Stimulated activated CD4-positive, alpha-beta T cell treated with anti-CD3 and anti-CD28 coated beads, Interleukin-15, amount 100 ng/mL, for 1 hour (primary cell): Measurements from ENCODE around the gene HSF4.

Experiments
- DNase-seq, 2 donors: peaks; one replicate each; pipeline ENCODE4 v3.0.0-alpha.2; 2020; ENCODE audit warnings: low read depth in 1 of 2, low spot score in 1 of 2

Gene HSF4

DNA sequence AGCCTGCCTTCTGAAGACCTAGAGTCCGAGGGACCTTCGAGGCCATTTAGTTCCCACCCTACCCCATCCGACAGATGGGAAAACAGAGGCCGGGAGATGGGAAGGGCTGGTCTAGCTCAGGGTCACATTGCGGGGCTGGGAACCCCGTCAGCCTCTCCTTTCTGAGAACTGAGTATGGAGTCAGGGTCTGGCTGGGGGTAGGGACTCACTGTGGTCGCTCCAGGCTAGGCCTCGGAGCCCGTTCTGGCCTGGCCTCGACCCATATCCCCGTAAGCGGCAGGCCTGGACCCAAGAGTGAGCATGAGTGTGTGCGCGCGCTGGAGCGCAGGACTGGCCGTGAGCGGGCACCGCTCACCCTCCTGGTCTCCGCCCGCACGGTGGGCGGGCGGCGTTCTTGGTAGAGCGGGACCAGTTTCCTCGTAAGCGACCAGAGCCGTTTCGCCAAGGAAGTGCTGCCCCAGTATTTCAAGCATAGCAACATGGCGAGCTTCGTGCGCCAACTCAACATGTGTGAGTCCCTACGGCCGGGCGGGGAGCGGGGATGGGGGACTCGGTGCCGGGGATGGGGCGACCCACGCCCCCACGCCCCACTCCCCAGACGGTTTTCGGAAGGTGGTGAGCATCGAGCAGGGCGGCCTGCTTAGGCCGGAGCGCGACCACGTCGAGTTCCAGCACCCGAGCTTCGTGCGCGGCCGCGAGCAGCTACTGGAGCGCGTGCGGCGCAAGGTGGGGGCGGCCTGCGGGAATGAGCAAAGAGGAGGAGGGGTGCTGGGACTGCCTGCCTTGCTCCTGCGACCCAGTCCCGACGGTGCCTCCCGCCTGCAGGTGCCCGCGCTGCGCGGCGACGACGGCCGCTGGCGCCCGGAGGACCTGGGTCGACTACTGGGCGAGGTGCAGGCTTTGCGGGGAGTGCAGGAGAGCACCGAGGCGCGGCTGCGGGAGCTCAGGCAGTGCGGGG is 855 bp downstream of the HSF4 start:
- no peak for DNase-seq

DNA sequence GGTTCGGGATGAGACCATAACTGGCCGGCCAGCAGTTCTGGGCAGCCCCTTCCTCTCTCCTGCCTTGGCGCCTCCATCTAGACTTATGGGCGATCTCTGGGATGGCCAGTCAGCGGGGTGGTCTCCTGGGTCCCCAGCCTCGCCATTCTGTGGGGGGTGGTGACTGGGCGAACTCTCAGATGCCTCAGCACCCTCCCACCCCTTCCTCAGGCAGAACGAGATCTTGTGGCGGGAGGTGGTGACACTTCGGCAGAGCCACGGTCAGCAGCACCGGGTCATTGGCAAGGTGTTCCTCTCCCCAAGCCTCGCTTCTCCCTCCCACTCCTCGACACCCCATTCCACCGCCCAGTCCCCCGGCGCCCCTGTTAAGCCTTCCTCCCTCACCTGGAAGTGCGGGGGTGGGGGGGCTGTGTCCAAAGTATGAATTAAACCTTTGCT is 1.6 kb downstream of the HSF4 start:
- DNase-seq = no peak

DNA sequence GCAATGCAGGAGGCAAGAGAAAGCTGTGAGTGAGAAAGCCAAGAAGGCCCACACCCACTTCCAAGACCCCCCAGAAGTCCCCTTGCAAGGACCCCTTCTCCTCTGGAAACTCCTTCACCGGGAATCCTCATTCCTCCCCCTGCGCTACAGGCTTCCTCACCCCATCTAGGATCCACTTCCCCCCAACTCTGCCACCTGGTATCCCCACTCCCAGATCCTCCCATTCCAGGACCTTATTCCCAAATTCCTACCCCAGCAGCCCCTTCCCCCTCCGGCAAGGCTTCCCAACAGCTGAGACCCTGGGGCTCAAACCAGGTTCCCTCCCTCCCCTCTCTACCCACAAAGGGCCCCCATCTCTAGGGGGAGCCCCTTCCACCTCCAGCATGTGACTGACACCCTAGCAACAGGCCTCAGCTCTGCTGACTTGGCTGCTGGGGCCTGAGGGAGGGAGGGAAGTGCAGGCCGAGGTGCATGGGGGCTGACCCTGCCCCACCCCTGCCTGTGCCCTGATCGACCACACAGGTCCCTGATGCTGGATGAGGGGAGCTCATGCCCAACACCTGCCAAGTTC is 2.1 kb downstream of the HSF4 start:
- no peak for DNase-seq

DNA sequence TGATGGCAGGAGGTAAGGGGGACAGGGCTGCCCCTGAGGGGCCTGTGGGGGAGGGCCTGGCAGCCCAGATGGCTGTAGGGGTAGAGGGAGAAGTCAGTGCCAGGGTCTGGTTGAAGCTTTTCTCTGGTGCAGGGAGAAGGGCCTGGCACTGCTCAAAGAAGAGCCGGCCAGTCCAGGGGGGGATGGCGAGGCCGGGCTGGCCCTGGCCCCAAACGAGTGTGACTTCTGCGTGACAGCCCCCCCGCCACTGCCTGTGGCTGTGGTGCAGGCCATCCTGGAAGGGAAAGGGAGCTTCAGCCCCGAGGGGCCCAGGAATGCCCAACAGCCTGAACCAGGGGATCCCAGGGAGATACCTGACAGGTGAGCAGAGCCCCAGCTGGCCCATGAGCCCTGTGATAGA is 3.0 kb downstream of the HSF4 start:
- no peak for DNase-seq

DNA sequence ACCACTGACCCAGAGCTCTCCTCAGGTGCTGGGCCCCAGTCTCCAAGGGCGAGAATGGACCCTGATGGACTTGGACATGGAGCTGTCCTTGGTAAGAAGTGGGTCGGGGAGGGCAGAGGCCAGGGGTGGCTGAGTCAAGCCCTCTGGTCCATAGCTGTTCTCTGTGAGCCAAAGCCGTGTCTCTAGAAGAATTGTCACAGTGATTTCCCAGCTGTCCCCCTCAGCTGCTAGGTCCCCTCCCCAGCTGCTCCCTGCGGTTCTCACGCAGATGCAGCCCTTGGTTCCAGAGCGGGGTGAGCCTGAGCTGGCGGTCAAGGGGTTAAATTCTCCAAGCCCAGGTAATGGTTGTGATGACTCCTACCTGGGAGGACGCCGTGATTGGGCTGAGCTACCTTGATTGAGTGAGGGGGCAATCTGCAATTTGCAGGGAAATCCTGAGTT is 4.5 kb downstream of the HSF4 start:
- no peak for DNase-seq

DNA sequence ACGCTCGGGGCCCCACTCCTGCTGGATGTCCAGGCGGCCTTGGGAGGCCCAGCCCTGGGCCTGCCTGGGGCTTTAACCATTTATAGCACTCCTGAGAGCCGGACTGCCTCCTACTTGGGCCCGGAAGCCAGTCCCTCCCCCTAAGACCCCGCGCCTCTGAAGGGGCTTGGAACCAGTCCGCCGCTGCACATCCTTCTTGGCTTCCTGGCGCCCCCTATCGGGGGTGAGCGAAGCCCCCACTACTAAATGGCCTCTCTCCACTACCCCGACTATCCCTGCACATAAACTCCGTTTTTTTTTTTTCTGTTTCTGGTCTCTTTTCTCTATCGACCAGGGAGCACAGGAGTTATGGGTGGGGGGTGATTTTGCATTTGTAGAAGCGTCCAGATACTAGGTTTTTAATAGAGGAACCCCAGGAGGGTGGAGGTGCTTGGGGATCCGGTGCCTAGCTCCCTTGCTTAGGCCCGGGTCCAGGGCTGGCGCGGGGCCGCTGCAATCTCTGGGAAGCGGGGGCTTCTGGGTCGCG is 5.2 kb downstream of the HSF4 start:
- no peak for DNase-seq

DNA sequence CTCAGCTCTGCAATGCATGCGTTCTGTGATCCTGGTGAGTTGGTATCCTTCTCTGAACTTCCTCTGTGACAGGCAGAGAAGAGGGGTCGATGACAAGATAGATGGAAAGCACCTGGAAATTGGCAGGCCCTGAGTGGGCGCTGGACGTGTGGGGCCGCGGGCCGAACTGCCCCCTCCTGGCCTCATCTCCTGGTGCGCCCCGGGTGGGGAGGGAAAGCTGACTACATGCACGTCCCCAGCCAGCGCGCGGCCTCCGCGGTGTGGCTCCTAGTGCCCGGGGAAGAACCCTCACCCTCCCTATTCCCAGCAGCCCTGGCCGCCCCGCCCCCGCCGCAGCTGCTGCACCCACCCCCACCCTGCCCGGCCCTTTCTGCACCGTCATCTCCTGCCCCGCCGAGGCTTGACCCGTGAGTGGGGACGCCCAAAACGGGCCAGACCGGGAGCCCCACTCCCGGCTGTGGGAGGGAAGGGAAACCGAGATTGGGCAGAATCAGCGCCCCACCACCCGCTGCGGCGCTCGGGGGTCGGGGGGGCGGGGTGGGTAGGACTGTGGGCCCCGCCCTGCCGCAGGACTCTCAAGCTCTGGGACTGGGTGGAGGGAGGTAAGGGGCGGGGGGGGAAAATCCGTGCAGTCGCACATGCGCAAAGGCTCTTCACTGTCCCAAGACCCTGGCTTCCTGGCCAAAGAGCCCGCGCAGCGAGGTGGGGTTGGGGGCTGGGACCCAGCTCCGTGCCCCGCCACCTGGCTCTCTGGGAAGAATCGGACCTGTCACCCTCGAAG is 5.8 kb downstream of the HSF4 start, which contains the start of gene NOL3:
Gene NOL3, plus strand, starts transcription at position 371 of the 781 bp plus-strand sequence.
- no peak for DNase-seq

DNA sequence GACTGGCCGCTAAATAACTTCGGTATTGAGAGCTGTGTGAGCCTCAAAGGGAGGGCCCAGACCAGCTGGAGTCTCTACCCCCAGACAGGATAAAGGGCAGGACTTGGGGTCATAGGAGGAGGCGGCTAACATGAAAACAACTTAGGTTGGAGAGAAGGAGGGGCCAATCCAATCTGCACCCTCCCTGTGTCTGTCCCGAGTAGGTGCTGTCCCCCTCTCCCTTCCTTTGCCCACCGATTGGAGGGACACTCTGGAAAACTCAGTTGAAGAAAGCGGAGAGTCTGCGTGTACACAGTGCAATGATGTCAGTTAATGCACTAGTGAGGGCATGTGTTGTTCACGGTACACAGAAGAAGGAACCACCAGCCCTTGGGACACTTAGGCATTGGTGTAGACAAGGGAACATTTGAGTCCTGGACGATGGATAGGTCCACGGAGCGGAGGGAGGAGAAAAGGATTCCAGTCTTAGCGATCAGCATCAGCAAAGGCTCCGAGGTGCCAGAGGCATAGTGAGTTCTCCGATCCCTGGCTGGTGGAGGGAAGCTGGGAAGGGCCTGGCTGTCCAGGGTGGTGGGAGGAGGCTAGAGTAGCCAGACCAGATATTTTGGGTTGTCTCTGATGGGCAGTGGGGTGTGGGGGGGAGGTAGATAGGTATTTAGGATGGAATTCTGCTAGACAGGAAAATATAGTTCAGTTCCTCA is 6.6 kb downstream of the HSF4 start:
- no peak for DNase-seq

DNA sequence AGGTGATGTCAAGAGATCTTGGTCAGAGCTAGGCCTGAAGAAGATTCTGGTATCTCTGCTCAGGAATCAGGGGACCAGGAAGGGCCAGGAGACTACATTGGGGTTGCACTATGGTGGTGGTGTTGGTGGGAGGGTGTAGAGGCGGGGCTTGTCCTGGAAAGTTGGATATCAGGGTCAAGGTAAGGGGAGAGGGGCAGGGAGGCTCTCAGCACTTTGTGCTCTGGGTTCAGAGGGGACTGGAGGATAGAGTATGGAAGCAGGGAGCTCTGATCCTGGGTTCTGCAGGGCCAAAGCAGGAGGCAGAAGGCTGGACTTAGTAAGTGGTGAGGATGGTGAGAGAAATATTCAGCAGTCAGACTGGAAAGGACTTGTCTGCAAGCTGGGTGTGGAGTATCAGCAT is 8.8 kb downstream of the HSF4 start:
- no peak for DNase-seq

DNA sequence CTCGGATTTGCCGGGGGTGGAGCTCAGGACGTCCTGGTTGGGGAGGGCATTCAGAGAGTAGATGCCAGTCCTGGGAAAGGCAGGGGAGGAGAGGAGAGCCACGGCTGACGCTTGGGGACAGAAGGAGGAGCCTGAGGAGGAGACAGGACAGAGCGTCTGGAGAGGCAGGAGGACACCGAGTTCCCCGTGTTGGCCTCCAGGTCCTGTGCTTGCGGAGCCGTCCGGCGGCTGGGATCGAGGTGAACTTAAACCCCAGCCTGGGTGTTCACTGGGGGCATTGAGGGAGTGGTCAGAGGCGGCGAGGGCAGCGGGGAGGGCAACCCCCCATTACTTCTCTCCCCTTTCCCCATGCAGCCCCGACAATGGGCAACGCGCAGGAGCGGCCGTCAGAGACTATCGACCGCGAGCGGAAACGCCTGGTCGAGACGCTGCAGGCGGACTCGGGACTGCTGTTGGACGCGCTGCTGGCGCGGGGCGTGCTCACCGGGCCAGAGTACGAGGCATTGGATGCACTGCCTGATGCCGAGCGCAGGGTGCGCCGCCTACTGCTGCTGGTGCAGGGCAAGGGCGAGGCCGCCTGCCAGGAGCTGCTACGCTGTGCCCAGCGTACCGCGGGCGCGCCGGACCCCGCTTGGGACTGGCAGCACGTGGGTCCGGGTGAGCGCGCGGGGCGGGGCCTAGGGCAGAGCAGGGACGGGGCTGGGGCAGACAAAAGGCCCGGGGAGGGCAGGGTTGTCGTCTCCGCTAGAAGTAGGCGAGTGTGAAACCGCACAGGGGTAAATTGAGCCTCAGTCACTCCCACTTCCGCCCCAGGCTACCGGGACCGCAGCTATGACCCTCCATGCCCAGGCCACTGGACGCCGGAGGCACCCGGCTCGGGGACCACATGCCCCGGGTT is 9.5 kb downstream of the HSF4 start:
- DNase-seq = peak in 1 of 2 donors; percentile 25

DNA sequence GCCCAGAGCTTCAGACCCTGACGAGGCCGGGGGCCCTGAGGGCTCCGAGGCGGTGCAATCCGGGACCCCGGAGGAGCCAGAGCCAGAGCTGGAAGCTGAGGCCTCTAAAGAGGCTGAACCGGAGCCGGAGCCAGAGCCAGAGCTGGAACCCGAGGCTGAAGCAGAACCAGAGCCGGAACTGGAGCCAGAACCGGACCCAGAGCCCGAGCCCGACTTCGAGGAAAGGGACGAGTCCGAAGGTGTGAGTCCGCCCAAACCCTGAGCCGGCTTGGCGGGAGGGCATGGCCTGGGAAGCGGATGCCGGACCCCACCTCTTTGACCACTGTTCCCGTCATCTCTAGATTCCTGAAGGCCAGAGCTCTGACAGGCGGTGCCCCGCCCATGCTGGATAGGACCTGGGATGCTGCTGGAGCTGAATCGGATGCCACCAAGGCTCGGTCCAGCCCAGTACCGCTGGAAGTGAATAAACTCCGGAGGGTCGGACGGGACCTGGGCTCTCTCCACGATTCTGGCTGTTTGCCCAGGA is 10.2 kb downstream of the HSF4 start:
- DNase-seq = no peak

DNA sequence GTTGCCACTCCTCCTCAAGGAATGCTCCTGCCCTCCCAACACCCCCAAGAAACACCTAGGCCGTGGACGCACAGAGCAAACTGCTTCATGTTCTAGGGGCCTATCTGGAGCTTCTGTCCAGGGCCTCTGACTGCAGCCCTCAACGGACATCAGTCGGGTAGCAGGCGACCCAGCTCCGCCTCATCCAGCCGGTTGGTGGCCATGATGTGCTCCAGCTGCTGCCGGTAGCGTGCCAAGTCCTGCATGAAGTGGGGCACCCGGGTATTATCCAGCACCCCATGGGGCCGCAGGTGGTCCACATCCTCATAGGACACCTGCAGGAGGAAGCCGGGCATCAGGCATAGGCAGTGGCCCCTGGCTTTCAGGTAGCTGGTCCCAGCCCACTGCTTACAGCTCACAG is 12.1 kb downstream of the HSF4 start:
- no peak for DNase-seq

DNA sequence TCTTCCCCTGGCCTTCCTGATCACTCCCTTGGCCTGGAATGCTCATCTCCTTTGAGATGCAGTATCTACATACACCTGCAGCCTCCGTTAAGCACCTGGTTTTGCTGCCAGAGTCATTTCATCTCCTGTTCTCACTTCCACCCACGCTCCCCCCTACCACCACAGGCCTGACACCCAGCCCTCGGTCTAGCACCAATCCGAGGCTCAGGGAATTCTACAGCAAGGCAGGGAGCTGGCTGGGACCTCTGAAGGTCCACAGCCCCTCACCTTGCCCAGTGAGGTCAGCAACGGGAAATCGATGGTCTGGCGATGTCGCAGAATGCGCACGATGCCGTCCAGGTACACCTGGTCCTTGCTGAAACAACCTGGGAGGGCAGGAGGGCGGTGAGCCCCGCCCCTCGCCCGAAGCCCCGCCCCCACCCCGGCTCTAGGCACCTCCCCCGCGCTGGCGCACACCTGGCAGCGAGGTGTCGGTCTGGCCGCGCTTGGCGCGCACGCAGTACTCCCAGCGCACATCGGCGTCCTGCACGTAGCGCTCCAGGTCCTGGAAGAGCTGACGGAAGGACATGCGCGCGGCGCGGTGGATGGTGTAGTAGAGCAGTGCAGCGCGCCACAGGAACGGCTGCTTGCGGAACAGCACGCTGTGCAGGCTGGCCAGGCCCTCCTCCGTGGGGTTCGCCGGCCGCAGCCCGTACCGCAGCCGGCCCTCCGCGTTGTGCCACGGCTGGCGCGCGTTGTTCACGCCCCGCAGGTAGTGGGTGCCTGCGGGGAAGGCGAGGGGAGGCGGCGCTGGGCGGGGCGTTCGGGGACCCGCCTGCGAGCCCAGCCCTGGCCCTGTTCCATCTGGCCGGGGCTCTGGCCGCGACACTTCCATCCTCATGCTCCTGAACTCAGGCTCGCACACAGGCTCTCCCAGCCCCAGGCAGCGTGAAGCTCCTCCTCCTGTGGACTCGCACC is 13.5 kb downstream of the HSF4 start:
- no peak for DNase-seq

DNA sequence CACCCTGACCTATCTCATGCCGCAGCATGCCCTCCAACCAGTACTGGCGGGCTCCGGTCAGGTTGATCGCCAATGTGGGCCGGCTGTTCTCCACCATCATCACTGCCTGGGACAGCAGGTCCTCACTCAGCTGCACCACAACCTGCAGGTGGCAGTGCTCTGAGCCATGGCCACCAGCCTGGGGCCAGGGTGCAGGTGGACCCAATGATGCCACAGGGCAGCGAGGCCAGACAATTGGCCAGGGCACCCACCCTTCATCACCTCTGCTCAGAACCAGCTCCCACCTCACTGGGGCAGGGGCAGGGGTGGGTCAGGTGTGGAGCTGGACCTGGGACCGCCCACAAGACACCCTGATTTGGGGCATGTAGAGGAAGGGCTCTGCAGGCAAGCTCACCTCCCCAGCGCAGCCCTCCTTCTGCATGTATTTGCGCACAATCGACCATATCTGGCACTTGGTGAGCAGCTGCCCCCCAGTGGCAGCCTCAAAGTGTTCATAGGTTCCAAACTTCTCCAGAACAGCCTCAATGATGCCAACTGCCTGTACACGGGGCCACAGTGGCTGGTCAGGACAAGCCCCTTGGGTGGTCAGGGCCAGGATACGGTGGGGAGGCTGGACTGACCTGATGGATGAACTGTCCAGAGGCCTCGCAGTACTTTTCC is 15.0 kb downstream of the HSF4 start:
- no peak for DNase-seq

DNA sequence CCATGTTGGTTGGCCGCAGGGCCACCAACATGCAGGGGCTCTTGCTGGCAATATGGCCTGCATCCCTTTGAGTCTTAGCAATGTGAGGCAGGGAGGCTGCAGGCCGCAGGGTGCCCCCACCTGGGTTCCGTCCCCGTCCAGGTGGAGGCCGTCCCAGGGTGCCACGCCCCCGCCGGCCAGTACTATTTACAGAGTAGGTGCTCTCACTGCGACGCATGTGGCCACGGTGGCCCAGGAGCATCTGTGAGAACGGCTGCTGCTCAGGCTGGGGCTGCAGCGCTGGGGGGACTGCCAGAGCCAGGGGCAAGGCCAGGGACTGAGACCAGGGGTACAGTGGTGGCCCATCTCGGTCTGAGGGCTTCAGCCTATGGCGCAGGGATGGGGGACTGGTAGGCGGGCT is 15.6 kb downstream of the HSF4 start:
- no peak for DNase-seq

DNA sequence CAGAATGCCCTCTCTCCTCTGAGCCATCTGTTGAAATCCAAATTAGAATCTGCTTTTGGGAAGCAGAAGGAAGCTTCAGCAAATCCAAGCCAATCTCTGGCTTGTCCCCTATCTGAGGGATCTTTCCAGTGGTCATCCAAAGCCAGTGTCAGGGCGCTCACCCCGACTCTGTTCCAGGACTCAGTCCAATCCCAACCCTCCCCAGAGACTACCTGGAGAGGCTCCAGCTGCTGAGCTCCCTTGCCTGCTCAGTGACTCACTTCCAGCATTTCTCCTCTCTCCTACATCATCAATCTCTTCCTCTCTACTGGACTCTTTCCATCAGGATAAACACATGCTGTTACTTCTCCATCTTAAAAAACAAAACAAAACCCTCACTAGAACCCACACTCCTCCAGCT is 16.8 kb downstream of the HSF4 start:
- no peak for DNase-seq

DNA sequence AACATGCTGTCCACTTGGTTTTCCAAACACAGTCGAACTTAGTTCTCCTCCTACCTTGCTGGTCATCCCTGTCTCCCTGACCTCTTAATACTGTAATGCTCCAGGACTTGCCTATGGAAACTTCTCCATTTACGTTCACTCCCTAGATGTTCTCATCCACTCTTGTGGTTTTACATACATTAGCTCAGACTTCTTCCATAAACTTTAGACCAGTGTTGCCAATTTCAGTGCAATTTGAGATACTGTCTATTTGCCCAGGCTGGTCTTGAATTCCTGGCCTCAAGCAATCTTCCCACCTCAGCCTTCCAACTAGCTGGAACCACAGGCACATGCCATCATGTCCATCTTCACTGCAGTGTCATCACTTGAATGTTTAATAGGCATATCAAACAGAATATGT is 17.7 kb downstream of the HSF4 start:
- DNase-seq = no peak

DNA sequence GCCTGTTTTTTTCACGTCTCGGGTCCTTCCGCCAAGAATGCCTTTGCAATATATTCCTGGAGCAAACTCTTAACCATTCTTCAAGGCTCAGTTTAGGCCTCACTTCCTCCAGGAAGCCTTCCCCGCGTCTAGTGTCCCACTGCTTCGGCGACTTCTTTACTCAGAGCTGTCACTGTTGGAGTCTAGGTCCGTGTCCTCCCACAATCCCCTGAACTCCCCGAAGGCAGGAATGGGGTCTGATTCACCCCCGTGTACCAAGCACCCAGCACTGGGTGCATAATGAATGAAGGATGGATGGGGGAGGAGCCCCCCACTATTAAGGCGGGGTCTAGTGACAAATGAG is 18.7 kb downstream of the HSF4 start:
- no peak for DNase-seq
